SK-N-MC (cell line): ENCODE measurements around the gene AMER2.

ENCODE experiments used
- DNase-seq: peaks from one replicate; pipeline ENCODE4 v3.0.0-alpha.2; 2011; ENCODE audit warnings: low read depth, low spot score
- H3K27ac ChIP-seq: fragments of 200-600 bp; sonication (generic); 2 replicates; pipeline ENCODE4 v1.5.1; 2016; ENCODE audit warnings: mixed run types
- H3K36me3 ChIP-seq: fragments of 200-600 bp; sonication (generic); 2 replicates; pipeline ENCODE4 v1.6.1; 2017; ENCODE audit warnings: antibody characterized with exemption, low read length, mixed read lengths; ENCODE audit not compliant: insufficient read depth
- H3K4me3 ChIP-seq: fragments of 200-600 bp; sonication (generic); 2 replicates; pipeline ENCODE4 v1.5.1; 2016
- H3K9ac ChIP-seq: fragments of 200-600 bp; sonication (generic); 2 replicates; pipeline ENCODE4 v1.8.0; 2017; ENCODE audit warnings: mixed run types, mixed read lengths; ENCODE audit not compliant: insufficient read length
- H3K9me3 ChIP-seq: fragments of 200-600 bp; sonication (generic); 2 replicates; pipeline ENCODE4 v1.6.1; 2017; ENCODE audit warnings: low read depth, mild to moderate bottlenecking, antibody characterized with exemption, low read length, moderate library complexity, mixed read lengths
- EZH2 ChIP-seq: fragments of 200-600 bp; sonication (generic); IDR thresholded peaks from one replicate; pipeline ENCODE4 v1.6.1; 2017; ENCODE audit warnings: antibody characterized with exemption
- FOXP2 ChIP-seq: optimal IDR thresholded peaks from 2 replicates; pipeline ENCODE3; 2011; ENCODE audit warnings: mild to moderate bottlenecking, moderate library complexity; ENCODE audit not compliant: insufficient read depth; ENCODE audit errors: extremely low read length, control extremely low read depth
- POLR2AphosphoS5 ChIP-seq: IDR thresholded peaks from 2 replicates; pipeline ENCODE4 v1.6.1; 2012; ENCODE audit warnings: mild to moderate bottlenecking, low read depth, low read length, borderline replicate concordance

The AMER2 gene

GRCh38 chr13:25112695-25113255 is 59.3 kb downstream of the AMER2 start:
- Histone ChIP-seq H3K27ac (no peak overlapping the region), H3K36me3 (no peaks in the 10 kb centered on the region), H3K9ac (no peak overlapping the region), H3K9me3 (no peaks in the 10 kb centered on the region), H3K4me3 (no peak overlapping the region)
- DNase-seq = no peak
- no peak for TF ChIP-seq FOXP2
- no peak for TF ChIP-seq EZH2
- no peak for TF ChIP-seq POLR2AphosphoS5
